ENCODE results near the gene STS.

GRCh38 chrX:7111518-7111917 lies 36.0 kb upstream of the STS start:
- TF ChIP-seq RELB (IDR thresholded peaks at IDR 0.05; ENCODE audit: low read depth) (no peak), POLR2A (IDR thresholded peaks at IDR 0.05; ENCODE audit: low read depth, low read length) (no peak), REST (IDR thresholded peaks at IDR 0.05; ENCODE audit: low read depth, low read length) (no peak), MAX (IDR thresholded peaks at IDR 0.05; ENCODE audit: low read depth, low read length) (no peak), CTCF (IDR thresholded peaks at IDR 0.05 in 2 of 3, conservative IDR thresholded peaks at IDR 0.05 in 1 of 3; ENCODE audit: control insufficient read depth in 2 of 3, extremely low read depth in 1 of 3, insufficient read depth in 1 of 3, low read depth in 3 of 3, low read length in 3 of 3) (no peak), ZNF207 (IDR thresholded peaks at IDR 0.05; ENCODE audit: borderline replicate concordance) (no peak), E2F4 (IDR thresholded peaks at IDR 0.05; ENCODE audit: low read depth, low read length) (no peak), ZNF592 (IDR thresholded peaks at IDR 0.05) (no peak), SP1 (IDR thresholded peaks at IDR 0.05; ENCODE audit: low read depth, low read length) (no peak), BHLHE40 (IDR thresholded peaks at IDR 0.05; ENCODE audit: borderline replicate concordance in 1 of 2, low read depth in 2 of 2, low read length in 1 of 2) (no peak)

Measured in GM12878 (cell line).